HS-5 (cell line): ENCODE measurements around the gene PTPRJ.
A peak's percentile ranks its signal among the peaks of the same experiment; 100 is the strongest.
"Not testable (repeated sequence)": the region's sequence is repeated elsewhere in the genome, so short reads cannot be mapped to it uniquely, and the experiment has no call there.

ENCODE experiments used
- DNase-seq: peaks from one replicate; pipeline ENCODE4 v3.0.0-alpha.2; 2012; ENCODE audit warnings: low read depth

The PTPRJ gene

DNA sequence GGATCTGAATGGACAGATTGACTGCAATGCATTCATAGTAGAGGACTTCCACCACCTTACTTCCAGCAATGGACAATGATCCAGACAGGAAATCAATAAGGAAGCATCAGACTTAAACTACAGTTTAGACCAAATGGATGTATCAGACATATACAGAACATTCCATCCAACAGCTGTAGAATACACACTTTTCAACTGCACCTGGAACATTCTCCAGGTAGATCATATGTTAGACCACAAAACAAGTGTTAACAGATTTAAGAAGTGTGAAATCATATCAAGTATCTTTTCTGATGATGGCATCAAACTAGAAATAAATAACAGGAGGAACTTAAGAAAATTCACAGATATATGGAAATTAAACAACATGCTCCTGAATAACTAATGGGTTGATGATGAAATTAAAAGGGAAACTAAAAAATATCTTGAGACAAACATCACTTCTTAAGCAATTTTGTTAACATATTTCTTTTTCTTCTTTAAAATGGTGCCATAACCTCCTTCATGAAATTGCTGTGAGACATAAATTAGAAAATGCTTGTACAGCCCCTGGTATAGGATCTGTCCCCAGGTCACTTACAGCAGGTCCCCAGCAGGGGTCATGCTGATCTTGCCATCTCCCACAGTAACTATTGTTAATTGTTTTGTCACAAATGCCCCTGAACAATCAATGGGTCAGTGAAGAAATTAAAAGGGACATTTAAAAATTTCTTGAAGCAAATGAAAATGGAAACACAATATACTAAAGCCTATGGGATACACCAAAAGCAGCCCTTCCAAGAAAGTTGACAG lies 136.3 kb downstream of the PTPRJ start:
- no peak for DNase-seq

DNA sequence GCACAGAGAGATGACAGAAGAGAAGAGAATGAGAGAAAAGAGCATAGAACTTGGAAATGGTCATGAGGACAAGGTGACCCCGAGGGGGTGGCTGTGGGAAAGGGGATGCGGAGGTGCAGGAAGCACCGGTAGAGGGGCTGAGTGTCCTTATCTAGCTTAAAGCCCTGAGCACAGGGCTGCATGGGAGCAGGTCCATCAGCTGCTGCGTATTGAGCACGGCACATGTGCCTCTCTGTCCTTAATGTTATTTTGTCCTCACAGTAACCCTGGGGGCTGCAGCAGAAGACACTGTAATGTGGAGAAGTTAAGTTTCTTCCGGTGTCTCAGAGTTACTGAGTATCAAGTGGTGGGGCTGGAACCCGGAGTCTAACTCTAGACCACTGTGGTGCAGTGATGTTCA lies 141.9 kb downstream of the PTPRJ start:
- DNase-seq, result no peak

DNA sequence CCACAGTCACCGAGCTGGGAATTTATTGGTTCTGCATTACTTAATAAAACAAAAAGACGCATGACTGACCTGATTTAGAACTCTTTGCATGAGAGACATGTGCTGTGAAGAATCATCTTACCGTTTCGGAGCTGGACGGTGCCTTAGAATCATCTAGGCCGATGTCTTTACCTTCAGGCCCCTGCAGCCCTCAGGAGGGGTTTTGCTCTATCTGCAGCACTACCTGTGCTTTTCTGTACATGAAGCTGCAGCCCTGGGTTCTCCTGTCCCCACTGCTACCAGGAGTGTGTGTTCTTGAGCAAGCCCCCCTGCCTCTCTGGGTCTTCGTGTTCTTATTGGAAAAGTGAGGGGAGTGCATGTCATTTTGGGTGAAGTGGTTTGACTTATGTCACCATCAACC lies 142.3 kb downstream of the PTPRJ start:
- no peak for DNase-seq

GRCh38 chr11:48123254-48123875 lies 143.0 kb downstream of the PTPRJ start:
- DNase-seq, result no peak

DNA sequence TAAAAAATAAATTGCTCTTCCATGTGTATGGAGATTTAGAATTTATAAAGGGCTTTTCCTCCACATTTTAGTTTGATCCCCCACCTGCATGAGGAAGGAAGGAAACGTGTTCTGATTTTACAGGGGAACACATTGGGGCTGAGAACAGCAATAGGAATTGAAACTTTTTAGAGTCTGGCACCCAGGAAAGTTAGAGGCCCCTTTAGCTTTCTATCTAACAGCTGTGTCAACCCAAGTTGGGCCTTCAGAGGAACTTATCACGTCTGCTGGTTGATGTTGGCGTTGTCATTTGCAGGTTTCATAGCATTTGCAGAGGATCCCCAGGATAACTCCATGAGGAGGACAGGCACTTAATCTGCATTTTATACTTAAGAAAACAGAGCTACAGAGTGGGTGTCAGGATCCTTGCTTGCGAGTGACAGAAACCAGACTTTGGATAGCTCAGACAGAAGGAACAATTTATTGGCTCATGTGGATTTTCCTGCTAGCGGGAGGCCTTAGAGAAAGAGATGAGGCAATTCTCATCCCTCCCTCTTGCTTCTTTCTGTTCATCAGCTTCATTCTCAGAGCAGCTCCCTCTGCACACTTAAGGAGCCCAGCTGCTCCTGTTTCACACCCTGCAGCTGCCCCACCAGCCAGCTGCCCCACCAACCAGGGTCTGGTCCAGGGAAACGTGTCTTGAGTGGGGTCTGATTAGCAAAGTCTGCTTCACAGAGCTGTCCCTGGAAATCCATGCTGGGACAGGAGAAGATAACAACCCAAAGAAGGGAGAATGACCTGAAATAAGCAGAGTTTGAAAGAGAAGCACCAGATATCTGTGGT lies 143.8 kb downstream of the PTPRJ start:
- no peak for DNase-seq

DNA sequence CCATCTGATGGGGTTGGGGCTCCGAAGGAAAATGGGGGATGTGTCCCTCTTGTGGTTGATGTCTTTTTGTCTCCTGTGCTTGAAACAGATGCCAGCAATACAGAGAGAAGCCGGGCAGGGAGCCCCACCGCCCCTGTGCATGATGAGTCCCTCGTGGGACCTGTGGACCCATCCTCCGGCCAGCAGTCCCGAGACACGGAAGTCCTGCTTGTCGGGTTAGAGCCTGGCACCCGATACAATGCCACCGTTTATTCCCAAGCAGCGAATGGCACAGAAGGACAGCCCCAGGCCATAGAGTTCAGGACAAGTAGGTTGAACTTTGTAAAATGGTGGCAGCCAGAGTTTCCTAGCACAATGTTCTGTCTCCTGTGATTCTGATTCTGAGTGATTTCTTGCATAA lies 144.5 kb downstream of the PTPRJ start:
- DNase-seq, result no peak

DNA sequence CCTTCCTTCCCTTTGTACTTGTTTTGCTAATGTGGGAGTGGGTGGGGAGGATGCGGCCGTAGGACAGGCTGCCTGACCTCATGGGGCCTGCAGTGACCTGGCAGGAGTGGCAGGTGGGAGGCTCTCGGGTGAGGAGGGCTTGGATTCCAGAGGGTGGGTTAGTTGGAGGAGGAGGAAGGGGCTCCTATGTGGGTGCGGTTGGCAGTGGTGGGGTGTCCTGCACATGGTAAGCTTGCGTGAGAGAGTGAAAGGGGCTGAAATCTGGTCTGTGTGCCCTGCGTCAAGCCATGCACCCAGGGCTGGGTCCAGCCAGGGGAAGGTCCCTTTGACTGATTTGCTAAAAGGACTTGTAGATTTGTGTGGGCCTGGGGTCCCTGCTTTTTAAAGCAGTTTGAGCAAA lies 145.5 kb downstream of the PTPRJ start:
- no peak for DNase-seq

- no peak for DNase-seq
These were observed 147.3 kb downstream of the PTPRJ start for GRCh38 chr11:48127521-48128183.

DNA sequence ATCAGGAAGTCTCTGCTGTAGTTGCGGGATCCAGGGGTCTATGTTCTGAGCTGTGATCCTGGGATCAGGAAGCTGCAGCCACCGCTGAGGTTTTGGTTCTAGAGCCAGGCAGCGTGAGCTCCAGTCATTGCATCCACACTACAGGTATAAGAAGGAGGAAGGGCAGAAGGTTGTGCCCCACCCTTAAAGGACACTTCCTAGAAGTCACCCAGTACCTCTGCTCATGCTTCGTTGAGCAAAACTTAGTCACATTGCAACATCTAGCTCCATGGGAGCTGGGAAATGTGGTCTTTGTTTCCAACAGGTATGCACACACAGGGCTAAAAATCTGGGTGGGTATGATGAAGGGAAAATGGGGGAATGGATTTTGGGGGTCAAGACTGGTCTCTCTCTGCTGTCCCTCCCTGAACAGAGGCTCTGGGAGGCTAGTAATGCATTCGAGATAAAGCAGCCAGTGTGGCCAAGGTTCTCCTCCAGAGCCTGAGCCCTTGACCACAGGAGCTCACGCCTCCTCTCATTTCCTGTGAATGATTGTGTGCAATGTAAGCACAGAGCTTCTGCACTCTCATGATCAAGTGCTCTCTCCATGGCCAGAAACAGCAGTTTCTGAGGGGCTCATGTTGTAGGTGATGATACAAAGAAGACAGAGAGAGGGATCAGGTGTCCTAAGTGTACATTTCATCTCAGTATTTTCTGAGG lies 149.5 kb downstream of the PTPRJ start:
- no peak for DNase-seq

DNA sequence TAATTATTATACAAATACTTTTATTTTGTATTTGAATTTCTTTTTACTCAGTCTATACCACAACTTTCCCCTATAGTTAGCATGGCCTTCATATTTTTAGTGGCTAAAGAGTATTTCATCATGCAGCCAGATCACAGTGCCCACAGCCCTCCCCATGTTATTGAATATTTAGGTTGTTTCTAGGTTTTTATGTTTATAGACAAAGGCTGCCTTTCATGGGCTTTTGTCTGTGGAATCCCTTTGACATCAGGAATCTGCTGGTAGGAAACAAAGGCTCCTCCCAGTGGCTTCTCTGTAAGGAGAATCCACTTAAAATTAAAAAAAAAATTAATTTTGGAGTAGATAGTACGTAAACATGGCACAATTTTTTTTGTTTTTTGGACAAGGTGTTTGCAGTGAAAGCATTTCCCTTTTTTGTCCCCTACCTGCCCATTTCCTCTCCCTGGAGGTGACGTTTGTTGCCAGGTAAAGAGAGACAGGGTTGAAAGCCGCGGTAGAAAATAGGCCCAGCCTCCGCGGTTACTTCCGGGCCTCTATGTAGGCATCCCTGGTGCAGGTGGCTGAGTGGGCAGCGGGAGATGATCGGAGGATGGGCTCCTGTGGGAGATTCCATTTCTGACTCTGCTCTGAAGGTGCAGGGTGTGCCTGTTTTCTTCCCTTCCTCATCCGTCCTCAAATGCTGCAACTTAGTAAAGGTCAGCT lies 154.0 kb downstream of the PTPRJ start:
- DNase-seq, result no peak

DNA sequence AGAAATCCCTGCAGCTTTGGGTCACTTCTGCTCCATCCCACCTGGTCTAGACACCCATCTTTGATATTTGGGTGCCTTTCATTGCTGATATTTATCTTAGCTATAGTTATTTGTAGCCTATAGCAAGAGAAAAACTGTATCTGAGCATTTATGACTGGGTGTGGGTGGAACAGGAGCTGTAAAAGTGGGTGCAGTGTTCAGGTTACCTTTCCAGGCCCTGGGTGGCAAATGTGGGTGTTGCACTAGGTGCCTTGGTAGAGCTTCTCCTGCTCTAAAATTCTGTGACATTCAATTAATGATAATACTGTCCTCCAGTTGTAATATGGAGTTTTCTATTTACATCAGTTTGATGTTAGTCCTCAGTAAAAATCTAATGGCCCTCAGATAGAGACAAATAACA lies 157.9 kb downstream of the PTPRJ start:
- DNase-seq, result no peak

- DNase-seq, result not testable (repeated sequence)
These were observed 159.5 kb downstream of the PTPRJ start for GRCh38 chr11:48139896-48140295.

DNA sequence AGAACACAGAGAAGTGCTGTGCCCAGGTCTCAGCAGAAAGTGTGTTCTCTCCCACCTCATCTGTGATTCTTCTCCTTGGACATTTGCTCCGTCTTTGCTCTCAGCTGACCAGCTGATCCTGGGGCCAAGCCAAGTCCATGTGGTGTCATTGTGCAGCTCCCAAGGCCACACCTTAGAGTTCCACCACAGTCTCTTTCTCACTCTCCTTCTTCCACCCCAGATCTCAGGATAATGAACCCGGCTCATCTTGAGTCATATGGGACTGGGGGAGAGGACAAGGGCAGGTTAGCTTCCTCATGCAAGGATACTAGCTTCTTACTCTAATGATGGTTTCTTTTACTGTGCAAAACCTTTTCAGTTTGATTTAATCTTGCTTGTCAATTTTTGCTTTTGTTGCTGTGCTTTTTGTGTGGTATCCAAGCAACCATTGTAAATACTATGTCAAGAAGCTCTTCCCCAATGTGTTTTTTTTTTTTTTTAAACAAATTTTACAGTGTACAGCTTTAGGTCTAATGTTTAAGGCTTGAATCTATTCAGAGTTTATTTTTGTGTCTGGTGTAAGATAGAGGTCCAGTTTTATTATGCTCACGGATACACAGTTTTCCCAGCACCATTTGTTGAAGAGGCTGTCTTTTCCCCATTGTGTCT lies 161.2 kb downstream of the PTPRJ start:
- no peak for DNase-seq

DNA sequence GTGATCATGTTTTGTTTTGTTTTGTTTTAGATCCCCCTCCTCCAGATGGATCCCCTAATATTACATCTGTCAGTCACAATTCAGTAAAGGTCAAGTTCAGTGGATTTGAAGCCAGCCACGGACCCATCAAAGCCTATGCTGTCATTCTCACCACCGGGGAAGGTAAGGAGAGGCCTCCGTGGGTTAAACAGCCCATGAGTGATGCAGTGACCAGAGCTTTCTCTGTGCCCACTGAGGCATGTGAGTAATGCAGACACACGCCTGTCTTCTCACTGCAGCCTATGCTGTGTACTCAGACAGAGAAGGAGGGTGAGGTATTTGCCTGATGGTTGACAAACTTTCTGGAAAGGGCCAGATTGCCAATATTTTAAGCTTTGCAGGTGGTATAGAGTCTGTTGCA lies 162.5 kb downstream of the PTPRJ start:
- no peak for DNase-seq

GRCh38 chr11:48148749-48149148 lies 168.4 kb downstream of the PTPRJ start:
- DNase-seq, result no peak

DNA sequence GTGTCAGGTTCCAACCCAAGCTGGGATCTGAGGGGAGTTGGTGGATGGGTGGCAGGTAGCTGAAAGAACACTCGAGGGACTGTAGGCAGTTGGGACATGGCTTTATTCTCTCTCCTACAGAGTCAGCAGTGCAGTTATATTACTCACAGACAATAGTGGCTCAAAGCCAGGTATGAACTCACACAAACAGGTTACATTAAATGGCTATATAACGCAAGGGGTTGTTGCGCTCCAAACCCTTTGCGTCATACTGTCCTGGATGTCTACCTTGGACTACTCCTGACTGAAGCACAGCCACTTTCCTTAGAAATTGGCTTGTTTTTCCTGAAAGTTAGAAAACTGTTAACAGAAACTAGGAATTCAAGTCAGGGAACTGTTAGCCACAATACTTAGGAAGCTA lies 169.9 kb downstream of the PTPRJ start:
- no peak for DNase-seq

GRCh38 chr11:48154151-48154550 lies 173.8 kb downstream of the PTPRJ start:
- peak; percentile 23 for DNase-seq

DNA sequence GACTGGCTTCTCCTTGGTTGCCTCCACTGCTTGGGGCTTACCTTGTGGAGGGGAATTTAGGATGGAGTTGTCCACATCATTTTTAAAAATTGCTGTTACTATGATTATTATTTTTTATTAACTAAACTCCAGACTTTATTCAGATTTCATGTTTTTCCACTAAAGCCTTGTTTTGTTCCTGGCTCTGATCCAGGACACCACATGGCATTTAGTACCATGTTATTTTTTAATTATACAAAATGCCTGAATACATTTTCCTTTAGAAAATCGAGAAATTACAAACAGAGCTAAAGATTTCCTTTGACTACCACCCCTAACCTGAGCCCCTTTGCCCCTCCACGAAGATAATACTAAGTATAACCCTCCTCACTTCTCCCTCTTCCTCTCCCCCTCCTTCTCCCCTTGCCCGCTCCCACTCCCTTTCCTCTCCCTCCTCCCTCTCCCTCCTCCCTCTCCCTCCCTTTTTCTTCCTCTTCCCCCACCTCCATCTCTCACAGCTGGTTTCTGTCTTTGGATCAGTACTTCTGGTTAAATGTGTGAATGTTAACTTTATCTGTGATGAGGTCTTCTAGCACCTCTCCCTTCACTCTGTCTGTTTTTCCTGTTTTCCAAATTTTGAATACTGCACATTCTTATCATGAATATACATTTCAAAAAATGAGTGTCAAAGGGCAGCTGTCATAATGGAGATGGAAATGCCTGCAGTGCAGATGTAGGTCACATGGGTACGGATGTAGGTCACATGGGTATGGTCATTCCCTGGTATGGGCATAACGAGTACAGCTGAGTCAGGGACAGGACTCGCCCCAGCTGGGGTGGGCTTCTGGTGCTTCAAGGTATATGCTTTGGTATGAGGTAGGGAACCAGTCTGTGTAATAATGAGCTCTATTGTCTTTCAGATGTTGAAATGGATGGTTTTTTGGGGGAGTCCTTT lies 181.9 kb downstream of the PTPRJ start:
- no peak for DNase-seq

- DNase-seq, result no peak
These were observed 182.5 kb downstream of the PTPRJ start for GRCh38 chr11:48162885-48163268.
